Hematopoietic multipotent progenitor cell treated with erythropoietin and hydrocortisone succinate and interleukin-3 and kit ligand, for 15 days (in vitro differentiated cells): Measurements from ENCODE around the gene ILF3.
"Not testable (repeated sequence)": the region's sequence is repeated elsewhere in the genome, so short reads cannot be mapped to it uniquely, and the experiment has no call there.

Experiments used
- DNase-seq: peaks from one replicate; pipeline ENCODE4 v3.0.0-alpha.2; 2015; ENCODE audit warnings: low spot score

The ILF3 gene

GRCh38 chr19:10675214-10675613 lies 21.1 kb downstream of the ILF3 start:
- DNase-seq = not testable (repeated sequence)

- peak; percentile 87 for DNase-seq
These were observed 23.6 kb downstream of the ILF3 start for GRCh38 chr19:10677751-10678150.

- no peak for DNase-seq
These were observed 24.7 kb downstream of the ILF3 start for GRCh38 chr19:10678813-10679212.

GRCh38 chr19:10679743-10680142 lies 25.6 kb downstream of the ILF3 start:
- no peak for DNase-seq

GRCh38 chr19:10680545-10681135 lies 26.5 kb downstream of the ILF3 start:
- no peak for DNase-seq

- DNase-seq = no peak
These were observed 27.5 kb downstream of the ILF3 start for GRCh38 chr19:10681658-10682057.

GRCh38 chr19:10682397-10683063 lies 28.4 kb downstream of the ILF3 start:
- DNase-seq = no peak

GRCh38 chr19:10683064-10683426 lies 28.9 kb downstream of the ILF3 start:
- no peak for DNase-seq

GRCh38 chr19:10683582-10683981 lies 29.4 kb downstream of the ILF3 start:
- no peak for DNase-seq

- DNase-seq = no peak
These were observed 31.1 kb downstream of the ILF3 start for GRCh38 chr19:10685210-10685609.

- DNase-seq = no peak
These were observed 32.0 kb downstream of the ILF3 start for GRCh38 chr19:10686193-10686592.

GRCh38 chr19:10686661-10687517 lies 32.7 kb downstream of the ILF3 start:
- no peak for DNase-seq

- no peak for DNase-seq
These were observed 33.6 kb downstream of the ILF3 start for GRCh38 chr19:10687518-10688288.

- DNase-seq = no peak
These were observed 34.6 kb downstream of the ILF3 start for GRCh38 chr19:10688545-10689280.

GRCh38 chr19:10690341-10690781 lies 36.2 kb downstream of the ILF3 start:
- DNase-seq = no peak

- no peak for DNase-seq
These were observed 37.2 kb downstream of the ILF3 start for GRCh38 chr19:10691178-10691881.

GRCh38 chr19:10691883-10692282 lies 37.7 kb downstream of the ILF3 start:
- DNase-seq = no peak

GRCh38 chr19:10692673-10693264 lies 38.6 kb downstream of the ILF3 start:
- DNase-seq = no peak

GRCh38 chr19:10694706-10695307 lies 40.7 kb downstream of the ILF3 start:
- DNase-seq = no peak
